Peyer's patch (tissue), 4 donors: Measurements from ENCODE around the gene SLC22A23. TPM values are rescaled to one million over a fixed set of nuclear protein-coding genes. Genes with fewer than 3 reads are reported as not detected.

Experiments used
- DNase-seq, 3 donors: peaks; one replicate each; pipeline ENCODE4 v3.0.0-alpha.2; 2017 to 2019
- H3K27ac ChIP-seq, 4 donors: fragments of 200-600 bp; sonication (generic); one replicate each; pipeline ENCODE4 v1.5.1; 2016 to 2019
- H3K27me3 ChIP-seq, 2 donors: fragments of 200-600 bp; sonication (generic); one replicate each; pipeline ENCODE4 v1.5.1; 2019
- H3K36me3 ChIP-seq, 3 donors: fragments of 200-600 bp; sonication (generic); one replicate each; pipeline ENCODE4 v1.5.1; 2016 to 2019
- H3K4me1 ChIP-seq, 4 donors: fragments of 200-600 bp; sonication (generic); one replicate each; pipeline ENCODE4 v1.5.1; 2016 to 2019
- H3K4me3 ChIP-seq, 4 donors: fragments of 200-600 bp; sonication (generic); 1 replicate in 3 of 4; 2 replicates in 1 of 4; pipeline ENCODE4 v1.5.1; 2016 to 2019; ENCODE audit warnings: mild to moderate bottlenecking in 1 of 4
- H3K9me3 ChIP-seq, 4 donors: fragments of 200-600 bp; sonication (generic); one replicate each; pipeline ENCODE4 v1.5.1; 2016 to 2019; ENCODE audit warnings: mild to moderate bottlenecking in 1 of 4
- CTCF ChIP-seq, 6 experiments: fragments of 450-650 bp in 4 of 6; fragments of 200-600 bp in 2 of 6; sonication (generic) in 1 of 6; IDR thresholded peaks; one replicate each; pipeline ENCODE4 v1.5.1; 2017 to 2019; ENCODE audit warnings: antibody characterized with exemption in 6 of 6, mild to moderate bottlenecking in 3 of 6, moderate library complexity in 1 of 6
- POLR2A ChIP-seq, 2 donors: fragments of 450-650 bp; IDR thresholded peaks; one replicate each; pipeline ENCODE4 v1.5.1; 2017; ENCODE audit warnings: antibody characterized with exemption in 2 of 2, mild to moderate bottlenecking in 2 of 2, moderate library complexity in 2 of 2
- total RNA-seq, 4 donors: library from RNA; depleted of rRNA; stranded (reverse); fragments of >200 nt; gene quantifications; one replicate each; pipeline ENCODE4 v1.1.0, GENCODE V29; 2016

SLC22A23 gene
- total RNA-seq, 4 donors from 2014 or later: 22.3 to 145 (median 91.6) TPM

- peak overlapping the region in 2 of 4 donors; percentile 51 to 56 for H3K27ac ChIP-seq
- H3K27me3 ChIP-seq: no peaks in the 10 kb centered on the region
- H3K9me3 ChIP-seq: no peaks in the 10 kb centered on the region
- peaks cover 0 to 49% (median 1%) of the 10 kb centered on the region in 4 donors for H3K4me1 ChIP-seq
- no peak for TF ChIP-seq POLR2A (IDR thresholded peaks at IDR 0.05)
- no peak for TF ChIP-seq CTCF (IDR thresholded peaks at IDR 0.05)
- DNase-seq: no peak
- no peaks in the 10 kb centered on the region for H3K36me3 ChIP-seq
- no peak overlapping the region for H3K4me3 ChIP-seq
Observed at GRCh38 chr6:3371222-3371949, 85.5 kb downstream of the SLC22A23 start.

GRCh38 chr6:3370361-3371221, 86.3 kb downstream of the SLC22A23 start:
- no peaks in the 10 kb centered on the region for H3K36me3 ChIP-seq
- peak overlapping the region in 2 of 4 donors; percentile 51 to 56 for H3K27ac ChIP-seq
- H3K9me3 ChIP-seq: no peaks in the 10 kb centered on the region
- no peak for DNase-seq
- no peak overlapping the region for H3K4me3 ChIP-seq
- TF ChIP-seq CTCF (IDR thresholded peaks at IDR 0.05) (no peak), POLR2A (IDR thresholded peaks at IDR 0.05) (no peak)
- no peaks in the 10 kb centered on the region for H3K27me3 ChIP-seq
- H3K4me1 ChIP-seq: peaks cover 0 to 52% (median 1%) of the 10 kb centered on the region in 4 donors

GRCh38 chr6:3369985-3370360, 86.9 kb downstream of the SLC22A23 start:
- H3K27me3 ChIP-seq: no peaks in the 10 kb centered on the region
- no peaks in the 10 kb centered on the region for H3K9me3 ChIP-seq
- peak overlapping the region in 2 of 4 donors; percentile 51 to 56 for H3K27ac ChIP-seq
- H3K4me1 ChIP-seq: peaks cover 0 to 58% (median 1%) of the 10 kb centered on the region in 4 donors
- DNase-seq: no peak
- H3K36me3 ChIP-seq: no peaks in the 10 kb centered on the region
- H3K4me3 ChIP-seq: no peak overlapping the region
- TF ChIP-seq CTCF (IDR thresholded peaks at IDR 0.05): no peak
- no peak for TF ChIP-seq POLR2A (IDR thresholded peaks at IDR 0.05)

- Histone ChIP-seq H3K4me1 (peaks cover 0 to 63% (median 1%) of the 10 kb centered on the region in 4 donors), H3K27ac (peak overlapping the region in 1 of 4 donors; percentile 72), H3K27me3 (no peaks in the 10 kb centered on the region), H3K4me3 (no peak overlapping the region), H3K9me3 (no peaks in the 10 kb centered on the region), H3K36me3 (no peaks in the 10 kb centered on the region)
- DNase-seq: no peak
- TF ChIP-seq CTCF (IDR thresholded peaks at IDR 0.05) (no peak), POLR2A (IDR thresholded peaks at IDR 0.05) (no peak)
Observed at GRCh38 chr6:3368685-3369084, 88.2 kb downstream of the SLC22A23 start.

- Histone ChIP-seq H3K27me3 (no peaks in the 10 kb centered on the region), H3K27ac (peak overlapping the region in 2 of 4 donors; percentile 39 to 72), H3K4me1 (peaks cover 0 to 67% (median 1%) of the 10 kb centered on the region in 4 donors), H3K9me3 (no peaks in the 10 kb centered on the region), H3K4me3 (no peak overlapping the region), H3K36me3 (no peaks in the 10 kb centered on the region)
- no peak for DNase-seq
- TF ChIP-seq POLR2A (IDR thresholded peaks at IDR 0.05) (no peak), CTCF (IDR thresholded peaks at IDR 0.05) (no peak)
Observed at GRCh38 chr6:3367630-3368029, 89.2 kb downstream of the SLC22A23 start.
